Measurements from ENCODE around the gene LCN10.

LCN10 gene

DNA sequence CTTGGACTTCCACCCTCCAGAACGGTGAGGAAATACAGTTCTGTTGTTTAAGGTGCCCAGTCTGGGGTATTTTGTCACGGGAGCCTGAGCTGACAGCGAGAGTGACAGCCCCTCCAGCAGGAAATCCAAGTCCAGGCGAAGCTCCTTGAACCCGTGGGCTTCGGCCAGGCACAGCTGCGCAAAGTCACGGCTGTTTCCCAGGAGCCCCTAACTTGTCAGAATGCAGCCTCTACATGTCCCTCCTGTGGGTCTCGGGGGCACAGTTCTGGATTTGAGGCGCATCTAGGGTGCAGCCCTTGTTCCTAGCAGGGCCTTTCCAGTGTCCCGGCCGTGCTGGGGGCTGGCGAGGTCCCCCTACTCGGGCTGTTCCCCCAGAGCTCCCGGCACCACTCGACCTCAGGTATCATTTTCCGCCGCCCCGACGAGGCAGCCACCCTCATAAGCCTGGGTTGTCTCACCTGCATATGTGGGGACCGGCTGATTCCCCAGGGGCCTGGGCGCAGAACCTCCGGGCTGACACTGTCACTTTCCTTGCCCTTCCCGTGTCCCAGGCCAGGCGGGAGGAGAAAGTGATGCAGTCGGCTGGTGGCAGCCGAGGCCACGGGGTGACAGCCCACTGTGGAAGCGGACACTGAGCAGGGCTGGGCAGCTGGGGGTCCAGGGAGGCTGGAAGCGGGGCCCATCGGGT lies 10.8 kb upstream of the LCN10 start:
- no peak for DNase-seq
- TF ChIP-seq, protein P1, sequence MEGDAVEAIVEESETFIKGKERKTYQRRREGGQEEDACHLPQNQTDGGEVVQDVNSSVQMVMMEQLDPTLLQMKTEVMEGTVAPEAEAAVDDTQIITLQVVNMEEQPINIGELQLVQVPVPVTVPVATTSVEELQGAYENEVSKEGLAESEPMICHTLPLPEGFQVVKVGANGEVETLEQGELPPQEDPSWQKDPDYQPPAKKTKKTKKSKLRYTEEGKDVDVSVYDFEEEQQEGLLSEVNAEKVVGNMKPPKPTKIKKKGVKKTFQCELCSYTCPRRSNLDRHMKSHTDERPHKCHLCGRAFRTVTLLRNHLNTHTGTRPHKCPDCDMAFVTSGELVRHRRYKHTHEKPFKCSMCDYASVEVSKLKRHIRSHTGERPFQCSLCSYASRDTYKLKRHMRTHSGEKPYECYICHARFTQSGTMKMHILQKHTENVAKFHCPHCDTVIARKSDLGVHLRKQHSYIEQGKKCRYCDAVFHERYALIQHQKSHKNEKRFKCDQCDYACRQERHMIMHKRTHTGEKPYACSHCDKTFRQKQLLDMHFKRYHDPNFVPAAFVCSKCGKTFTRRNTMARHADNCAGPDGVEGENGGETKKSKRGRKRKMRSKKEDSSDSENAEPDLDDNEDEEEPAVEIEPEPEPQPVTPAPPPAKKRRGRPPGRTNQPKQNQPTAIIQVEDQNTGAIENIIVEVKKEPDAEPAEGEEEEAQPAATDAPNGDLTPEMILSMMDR (IDR thresholded peaks at IDR 0.05): no peak
- H3K4me3 ChIP-seq: no peak overlapping the region
- no peak overlapping the region for H3K27ac ChIP-seq
- no peaks in the 10 kb centered on the region for H3K4me1 ChIP-seq
- peaks cover 0 to 11% (median 5%) of the 10 kb centered on the region in 3 donors for H3K9me3 ChIP-seq
- intact Hi-C loops (cut with DNase I; ENCODE audit: low total_unique reads): no loop called here
- H3K27me3 ChIP-seq: peaks cover 0 to 59% of the 10 kb centered on the region in 2 donors
- no peaks in the 10 kb centered on the region for H3K36me3 ChIP-seq

- Histone ChIP-seq H3K4me1 (no peaks in the 10 kb centered on the region), H3K9me3 (peaks cover 0 to 11% (median 5%) of the 10 kb centered on the region in 3 donors), H3K27ac (no peak overlapping the region), H3K36me3 (no peaks in the 10 kb centered on the region), H3K27me3 (peaks cover 0 to 58% of the 10 kb centered on the region in 2 donors), H3K4me3 (no peak overlapping the region)
- intact Hi-C loops (cut with DNase I; ENCODE audit: low total_unique reads): no loop called here
- DNase-seq: no peak
- TF ChIP-seq, protein P1 (IDR thresholded peaks at IDR 0.05): no peak
Observed at GRCh38 chr9:136751814-136752213, 9.1 kb upstream of the LCN10 start.

DNA sequence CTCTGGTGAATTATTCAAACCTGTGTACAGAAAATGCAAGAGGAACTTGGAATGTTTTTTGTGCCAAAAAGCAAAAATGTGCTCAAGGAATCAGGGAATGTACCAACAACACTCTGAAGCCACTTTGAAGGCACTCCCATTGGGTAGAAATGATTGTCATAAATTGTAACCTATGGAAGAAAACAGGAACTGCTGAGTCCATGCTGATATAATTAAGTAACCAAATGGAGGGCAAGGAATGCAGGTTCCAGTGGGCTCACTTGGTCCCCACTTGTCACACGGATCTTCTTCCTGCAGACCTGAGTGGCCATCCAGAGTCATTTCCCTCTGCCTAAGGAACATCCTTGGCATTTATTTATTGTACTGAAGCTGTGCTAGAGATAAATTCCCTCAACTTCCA lies 8.5 kb upstream of the LCN10 start:
- Histone ChIP-seq H3K9me3 (peaks cover 0 to 11% (median 5%) of the 10 kb centered on the region in 3 donors), H3K36me3 (no peaks in the 10 kb centered on the region), H3K27me3 (peaks cover 0 to 58% of the 10 kb centered on the region in 2 donors), H3K27ac (no peak overlapping the region), H3K4me3 (no peak overlapping the region), H3K4me1 (no peaks in the 10 kb centered on the region)
- TF ChIP-seq, protein P1 (IDR thresholded peaks at IDR 0.05): no peak
- no peak for DNase-seq
- intact Hi-C loops (cut with DNase I; ENCODE audit: low total_unique reads): no loop called here

- Histone ChIP-seq H3K9me3 (peaks cover 0 to 11% (median 0%) of the 10 kb centered on the region in 3 donors), H3K27me3 (peaks cover 0 to 57% of the 10 kb centered on the region in 2 donors), H3K4me1 (no peaks in the 10 kb centered on the region), H3K27ac (no peak overlapping the region), H3K4me3 (no peak overlapping the region), H3K36me3 (no peaks in the 10 kb centered on the region)
- intact Hi-C loops (cut with DNase I; ENCODE audit: low total_unique reads): no loop called here
- TF ChIP-seq, protein P1 (IDR thresholded peaks at IDR 0.05): no peak
- no peak for DNase-seq
Observed at GRCh38 chr9:136750526-136750925, 7.8 kb upstream of the LCN10 start.

- TF ChIP-seq, protein P1 (IDR thresholded peaks at IDR 0.05): no peak
- peaks cover 0 to 57% of the 10 kb centered on the region in 2 donors for H3K27me3 ChIP-seq
- H3K27ac ChIP-seq: no peak overlapping the region
- intact Hi-C loops (cut with DNase I; ENCODE audit: low total_unique reads): no loop called here
- DNase-seq: no peak
- H3K4me3 ChIP-seq: no peak overlapping the region
- H3K36me3 ChIP-seq: no peaks in the 10 kb centered on the region
- peaks cover 0 to 11% (median 0%) of the 10 kb centered on the region in 3 donors for H3K9me3 ChIP-seq
- H3K4me1 ChIP-seq: no peaks in the 10 kb centered on the region
Observed at GRCh38 chr9:136748666-136749611, 6.2 kb upstream of the LCN10 start.

Data from tibial artery (tissue), 4 donors.